Lung (tissue), 12 donors: ENCODE results near the gene ARMC8. TPM values are rescaled to one million over a fixed set of nuclear protein-coding genes. Genes with fewer than 3 reads are reported as not detected.

Source experiments
- ATAC-seq: fragments of 200-7000 bp; cut with Tn5 transposase; one replicate; pipeline ENCODE4 v1.9.1; 2020; ENCODE audit warnings: moderate number of reproducible peaks; ENCODE audit not compliant: insufficient read depth, low FRiP score
- DNase-seq, 3 donors: peaks; one replicate each; pipeline ENCODE4 v3.0.0-alpha.2; 2013 to 2017
- H3K27ac ChIP-seq, 2 donors: one replicate each; pipeline ENCODE4 v1.5.1; 2013; ENCODE audit warnings: mild to moderate bottlenecking in 2 of 2, moderate library complexity in 2 of 2, control low read depth in 1 of 2, inconsistent platforms in 1 of 2, low read depth in 1 of 2, low read length in 1 of 2
- H3K27me3 ChIP-seq, 3 donors: one replicate each; pipeline ENCODE4 v1.5.1; 2013; ENCODE audit warnings: low read length in 2 of 3; ENCODE audit not compliant: control insufficient read depth in 3 of 3, insufficient read depth in 3 of 3
- H3K36me3 ChIP-seq, 4 donors: one replicate each; pipeline ENCODE4 v1.5.1; 2013; ENCODE audit warnings: low read length in 4 of 4, mild to moderate bottlenecking in 1 of 4, moderate library complexity in 1 of 4; ENCODE audit not compliant: control insufficient read depth in 4 of 4, insufficient read depth in 4 of 4
- H3K4me1 ChIP-seq, 5 donors: one replicate each; pipeline ENCODE4 v1.5.1; 2013; ENCODE audit warnings: low read length in 5 of 5, mild to moderate bottlenecking in 2 of 5, moderate library complexity in 1 of 5; ENCODE audit not compliant: control insufficient read depth in 5 of 5, insufficient read depth in 5 of 5
- H3K4me3 ChIP-seq: one replicate; pipeline ENCODE4 v1.5.1; 2013; ENCODE audit warnings: mild to moderate bottlenecking, control low read depth, moderate library complexity
- H3K9ac ChIP-seq, 2 donors: one replicate each; pipeline ENCODE4 v1.5.1; 2013; ENCODE audit warnings: low read length in 2 of 2, control low read depth in 1 of 2; ENCODE audit not compliant: insufficient read depth in 1 of 2
- H3K9me3 ChIP-seq, 4 donors: one replicate each; pipeline ENCODE4 v1.5.1; 2013; ENCODE audit warnings: low read length in 3 of 4, mild to moderate bottlenecking in 1 of 4, moderate library complexity in 1 of 4; ENCODE audit not compliant: control insufficient read depth in 4 of 4, insufficient read depth in 3 of 4
- WGBS, 2 donors: extraction: QIAGEN DNeasy Blood & Tissue Kit; methylation state at CpG; one replicate each; pipeline ENCODE4 v1.1.7; 2013; 5-methylcytosine and 5-hydroxymethylcytosine counted together
- polyA plus RNA-seq, 2 donors: library from polyadenylated mRNA; stranded (reverse); fragments of 200-250 nt; gene quantifications; one replicate each; pipeline ENCODE4 v1.2.1, GENCODE V29; 2013
- total RNA-seq, 2 donors: library from RNA; depleted of rRNA in 1 of 2; stranded (reverse); fragments of >200 nt in 1 of 2; gene quantifications; one replicate each; pipeline ENCODE4 v1.2.1, GENCODE V29; 2014 to 2021
- TF ChIP-seq, protein P1 (sequence below): IDR thresholded peaks from 2 replicates; pipeline ENCODE4 v1.5.1; 2012; ENCODE audit warnings: mild to moderate bottlenecking; ENCODE audit errors: control extremely low read depth, extremely low read depth
- donor health status: control.
- donor health status: control.
- donor health status: Bipolar disorder and iron deficiency.
- donor health status: healthy.
- donor health status: DM: yes; HTN: yes; CAD: no.

Gene ARMC8
- total and polyA plus RNA-seq, 4 donors, result 14.2 to 68.8 (median 37.9) TPM

DNA sequence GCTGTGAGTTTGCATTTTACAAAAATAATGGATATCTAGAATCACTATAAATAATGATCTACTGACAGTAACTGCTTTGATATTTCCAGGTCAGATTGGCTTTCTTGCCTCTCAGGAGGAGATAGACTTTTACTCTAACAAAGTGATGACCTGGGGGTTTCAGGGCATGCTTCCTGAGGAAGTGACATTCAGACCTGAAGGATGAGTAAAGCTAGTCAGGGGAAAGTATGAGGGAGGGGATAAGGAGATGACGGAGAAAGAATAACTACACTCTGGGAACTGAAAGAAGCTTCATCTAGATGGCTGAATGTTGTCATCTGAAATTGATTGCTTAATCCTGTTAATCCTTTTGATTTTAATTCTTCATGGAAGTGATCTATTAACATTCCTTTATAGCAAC, 32.2 kb downstream of the ARMC8 start:
- no peak overlapping the region for H3K9ac ChIP-seq
- TF ChIP-seq, protein P1, sequence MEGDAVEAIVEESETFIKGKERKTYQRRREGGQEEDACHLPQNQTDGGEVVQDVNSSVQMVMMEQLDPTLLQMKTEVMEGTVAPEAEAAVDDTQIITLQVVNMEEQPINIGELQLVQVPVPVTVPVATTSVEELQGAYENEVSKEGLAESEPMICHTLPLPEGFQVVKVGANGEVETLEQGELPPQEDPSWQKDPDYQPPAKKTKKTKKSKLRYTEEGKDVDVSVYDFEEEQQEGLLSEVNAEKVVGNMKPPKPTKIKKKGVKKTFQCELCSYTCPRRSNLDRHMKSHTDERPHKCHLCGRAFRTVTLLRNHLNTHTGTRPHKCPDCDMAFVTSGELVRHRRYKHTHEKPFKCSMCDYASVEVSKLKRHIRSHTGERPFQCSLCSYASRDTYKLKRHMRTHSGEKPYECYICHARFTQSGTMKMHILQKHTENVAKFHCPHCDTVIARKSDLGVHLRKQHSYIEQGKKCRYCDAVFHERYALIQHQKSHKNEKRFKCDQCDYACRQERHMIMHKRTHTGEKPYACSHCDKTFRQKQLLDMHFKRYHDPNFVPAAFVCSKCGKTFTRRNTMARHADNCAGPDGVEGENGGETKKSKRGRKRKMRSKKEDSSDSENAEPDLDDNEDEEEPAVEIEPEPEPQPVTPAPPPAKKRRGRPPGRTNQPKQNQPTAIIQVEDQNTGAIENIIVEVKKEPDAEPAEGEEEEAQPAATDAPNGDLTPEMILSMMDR, result no peak
- H3K4me1 ChIP-seq, result peaks cover 0 to 12% (median 0%) of the 10 kb centered on the region in 5 donors
- H3K36me3 ChIP-seq, result peaks cover 6 to 13% (median 9%) of the 10 kb centered on the region in 4 donors
- no peaks in the 10 kb centered on the region for H3K27me3 ChIP-seq
- no peak for DNase-seq
- 20 to 50% methylated on average over 1 of the region's 1 CpG for WGBS, 2 donors
- H3K4me3 ChIP-seq, result no peak overlapping the region
- no peak overlapping the region for H3K27ac ChIP-seq
- no peaks in the 10 kb centered on the region for H3K9me3 ChIP-seq
- no peak for ATAC-seq

DNA sequence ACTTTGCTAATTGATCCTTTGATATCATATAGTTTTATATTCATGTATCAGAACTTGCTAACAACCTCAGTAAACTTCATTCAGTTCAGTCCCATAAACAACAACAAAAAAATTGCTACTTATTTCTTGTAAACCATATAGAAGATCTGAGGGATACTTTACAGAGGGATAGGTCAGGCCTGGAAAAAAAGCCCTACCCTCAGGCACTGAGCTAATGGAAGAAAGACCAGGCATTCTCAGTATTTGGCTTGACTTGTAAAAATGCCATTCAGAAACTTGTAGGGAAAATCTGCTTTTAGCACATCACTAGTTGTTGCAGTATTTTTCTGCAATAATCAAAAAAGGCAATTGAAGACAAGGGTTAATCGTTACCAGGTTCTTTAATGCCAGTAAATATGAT, 33.1 kb downstream of the ARMC8 start:
- Histone ChIP-seq H3K27me3 (no peaks in the 10 kb centered on the region), H3K9ac (no peak overlapping the region), H3K36me3 (peaks cover 13 to 19% (median 16%) of the 10 kb centered on the region in 4 donors), H3K9me3 (no peaks in the 10 kb centered on the region), H3K27ac (no peak overlapping the region), H3K4me1 (peaks cover 0 to 12% (median 0%) of the 10 kb centered on the region in 5 donors), H3K4me3 (no peak overlapping the region)
- ATAC-seq (no peak), DNase-seq (no peak)
- 99 to 100% methylated on average over 1 of the region's 1 CpG for WGBS, 2 donors
- TF ChIP-seq, protein P1, result no peak

DNA sequence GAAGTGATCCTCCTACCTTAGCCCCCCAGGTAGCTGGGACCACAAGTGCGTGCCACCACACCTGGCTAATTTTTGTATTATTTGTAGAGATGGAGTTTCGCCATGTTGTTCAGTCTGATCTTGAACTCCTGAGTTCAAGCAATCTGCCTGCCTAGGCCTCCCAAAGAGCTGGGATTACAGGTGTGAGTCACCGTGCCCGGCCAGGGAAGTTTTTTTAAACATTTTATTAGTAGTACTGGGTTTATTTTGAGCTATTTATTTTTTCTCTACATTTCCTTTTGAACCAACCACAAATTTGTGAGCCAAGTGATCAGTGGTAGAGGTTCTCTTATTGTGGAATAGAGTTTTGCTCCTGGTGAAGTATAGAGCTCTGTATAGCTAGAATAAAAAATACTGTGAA, 33.7 kb downstream of the ARMC8 start:
- no peaks in the 10 kb centered on the region for H3K27me3 ChIP-seq
- WGBS, 2 donors, result 94% methylated on average over 4 of the region's 4 CpGs
- peaks cover 0 to 12% (median 0%) of the 10 kb centered on the region in 5 donors for H3K4me1 ChIP-seq
- TF ChIP-seq, protein P1, result no peak
- DNase-seq (no peak), ATAC-seq (no peak)
- no peak overlapping the region for H3K27ac ChIP-seq
- peaks cover 13 to 23% (median 20%) of the 10 kb centered on the region in 4 donors for H3K36me3 ChIP-seq
- H3K9me3 ChIP-seq, result no peaks in the 10 kb centered on the region
- H3K4me3 ChIP-seq, result no peak overlapping the region
- no peak overlapping the region for H3K9ac ChIP-seq
